Motor neuron (in vitro differentiated cells): Measurements from ENCODE around the gene PCDHB6. TPM values are rescaled to one million over a fixed set of nuclear protein-coding genes. Genes with fewer than 3 reads are reported as not detected.
"Not testable (repeated sequence)": the region's sequence is repeated elsewhere in the genome, so short reads cannot be mapped to it uniquely, and the experiment has no call there.

Source experiments
- ATAC-seq, 8 experiments: fragments of 200-7000 bp; cut with Tn5 transposase; replicated peaks in 6 of 8; 2 replicates each; pipeline ENCODE4 v1.8.0; 2021; ENCODE audit warnings: mild to moderate bottlenecking in 8 of 8, moderate library complexity in 8 of 8
- H3K27ac ChIP-seq, 2 donors: fragments of 250-450 bp; sonication (Bioruptor Pico); 2 replicates each; pipeline ENCODE4 v1.9.0; 2021; ENCODE audit warnings: antibody characterized with exemption in 2 of 2, mild to moderate bottlenecking in 2 of 2, moderate library complexity in 1 of 2
- H3K4me1 ChIP-seq, 2 donors: fragments of 250-450 bp; sonication (Bioruptor Pico); replicated peaks in 1 of 2; 2 replicates each; pipeline ENCODE4 v1.6.1; 2021; ENCODE audit warnings: antibody characterized with exemption in 2 of 2, mild to moderate bottlenecking in 2 of 2, moderate library complexity in 1 of 2
- H3K4me3 ChIP-seq, 5 donors: fragments of 250-450 bp; sonication (Bioruptor Pico); 2 replicates each; pipeline ENCODE4 v1.9.0; 2021; ENCODE audit warnings: antibody characterized with exemption in 5 of 5, mild to moderate bottlenecking in 5 of 5, moderate library complexity in 4 of 5
- WGBS, 10 experiments: fragments of 450-650 bp; shearing (Covaris generic); methylation state at CpG; one replicate each; pipeline ENCODE4 v1.0.0; 2022; 5-methylcytosine and 5-hydroxymethylcytosine counted together
- in situ Hi-C, 9 experiments: fragments of 400-800 bp; cut with MboI; loops; one replicate each; pipeline ENCODE4 v1.15.0; 2021; ENCODE audit warnings: low sequenced_read_pairs in 9 of 9, low pct_unique_long_range_greater_than_20kb in 2 of 9; ENCODE audit not compliant: unreplicated experiment in 9 of 9
- total RNA-seq, 8 experiments: library from RNA; unstranded; fragments of 300-600 nt; gene quantifications; 2 replicates each; pipeline versions ENCODE4 v1.2.3 to v1.2.4, GENCODE V29; 2022

Gene PCDHB6
- total RNA-seq, 8 experiments from 2014 or later: 0.28 to 2.8 (median 2.3) TPM; not detected in 1

GRCh38 chr5:141194332-141194731, 44.5 kb downstream of the PCDHB6 start:
- in situ Hi-C loops: loop anchor here in 4 of 9 experiments (25.0 kb wide), 1 partner anchor 368 kb away; no protein-coding TSS in a partner anchor
- H3K4me1 ChIP-seq, H3K4me3 ChIP-seq, ATAC-seq, H3K27ac ChIP-seq: not testable (repeated sequence)
- 28% methylated on average over 5 of the region's 37 CpGs; no CpG with 5 or more reads in 9 of the 10 experiments for WGBS, 10 experiments

GRCh38 chr5:141196363-141196762, 46.5 kb downstream of the PCDHB6 start:
- no peak for ATAC-seq
- no peak overlapping the region for H3K27ac ChIP-seq
- 0 to 58% (median 29%) methylated on average over 3 of the region's 3 CpGs for WGBS, 10 experiments
- in situ Hi-C loops: loop anchor here in 4 of 9 experiments (25.0 kb wide), 1 partner anchor 366 kb away; no protein-coding TSS in a partner anchor
- H3K4me1 ChIP-seq: no peaks in the 10 kb centered on the region
- no peak overlapping the region for H3K4me3 ChIP-seq

DNA sequence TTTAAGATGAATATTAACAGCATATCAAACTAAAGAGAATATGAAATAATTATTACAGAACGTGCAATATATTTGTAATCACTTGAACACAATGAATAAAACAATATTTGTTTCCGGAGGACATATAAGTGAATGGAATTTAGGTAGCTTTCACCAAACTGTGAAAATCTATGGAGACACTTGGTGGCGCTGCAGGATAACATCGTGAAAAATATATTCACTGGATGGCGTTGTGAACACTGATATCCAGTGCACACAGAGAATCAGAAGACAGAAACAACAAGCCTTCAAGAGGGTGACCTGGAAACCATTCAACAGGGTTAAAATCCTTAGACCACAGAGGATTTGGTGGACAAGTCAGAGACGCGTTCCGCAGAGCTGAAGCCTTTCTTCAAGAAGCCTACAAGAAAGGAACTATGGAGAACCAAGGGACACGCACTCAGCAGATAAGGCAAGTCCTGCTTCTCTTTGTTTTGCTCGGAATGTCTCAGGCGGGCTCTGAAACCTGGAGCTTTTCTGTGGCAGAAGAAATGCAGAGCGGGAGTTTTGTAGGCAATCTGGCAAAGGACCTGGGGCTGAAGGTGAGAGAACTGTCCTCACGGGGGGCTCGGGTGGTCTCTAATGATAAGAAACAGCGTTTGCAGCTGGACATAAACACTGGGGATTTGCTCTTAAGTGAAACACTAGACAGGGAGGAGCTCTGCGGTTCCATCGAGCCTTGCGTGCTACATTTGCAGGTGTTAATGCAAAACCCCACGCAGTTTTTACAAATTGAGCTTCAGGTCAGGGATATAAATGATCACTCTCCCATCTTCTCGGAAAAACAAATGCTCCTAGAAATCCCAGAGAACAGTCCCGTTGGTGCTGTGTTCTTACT, 49.7 kb downstream of the PCDHB6 start, which contains the start of gene PCDHB11:
PCDHB11 (plus strand) TSS at position 269 of the 877 bp plus-strand sequence; CDS start at position 417, 148 bp downstream.
- H3K27ac ChIP-seq: peak within 1 kb of the TSS in 1 of 2 donors; percentile 57
- no peaks in the 10 kb centered on the region for H3K4me1 ChIP-seq
- peak within 1 kb of the TSS; percentile 1 to 36 (median 23) for H3K4me3 ChIP-seq
- peak in 4 of 8 experiments; percentile 14 to 33 (median 26) for ATAC-seq
- WGBS, 10 experiments: 10 to 73% (median 45%) methylated on average over 5 to 13 of the region's 21 CpGs
- in situ Hi-C loops: loop anchor here in 7 of 9 experiments (25.0 kb wide), 1 partner anchor 363 kb away; no protein-coding TSS in a partner anchor

DNA sequence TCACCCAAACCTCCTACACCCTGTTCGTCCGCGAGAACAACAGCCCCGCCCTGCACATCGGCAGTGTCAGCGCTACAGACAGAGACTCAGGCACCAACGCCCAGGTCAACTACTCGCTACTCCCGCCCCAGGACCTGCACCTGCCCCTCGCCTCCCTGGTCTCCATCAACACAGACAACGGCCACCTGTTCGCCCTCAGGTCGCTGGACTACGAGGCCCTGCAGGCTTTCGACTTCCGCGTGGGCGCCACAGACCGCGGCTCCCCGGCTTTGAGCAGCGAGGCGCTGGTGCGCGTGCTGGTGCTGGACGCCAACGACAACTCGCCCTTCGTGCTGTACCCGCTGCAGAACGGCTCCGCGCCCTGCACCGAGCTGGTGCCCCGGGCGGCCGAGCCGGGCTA, 51.3 kb downstream of the PCDHB6 start:
- WGBS, 10 experiments: 0 to 100% methylated on average over 1 of the region's 38 CpGs; no CpG with 5 or more reads in 8 of the 10 experiments
- in situ Hi-C loops: loop anchor here in 3 of 9 experiments (25.0 kb wide), 1 partner anchor 361 kb away; no protein-coding TSS in a partner anchor

DNA sequence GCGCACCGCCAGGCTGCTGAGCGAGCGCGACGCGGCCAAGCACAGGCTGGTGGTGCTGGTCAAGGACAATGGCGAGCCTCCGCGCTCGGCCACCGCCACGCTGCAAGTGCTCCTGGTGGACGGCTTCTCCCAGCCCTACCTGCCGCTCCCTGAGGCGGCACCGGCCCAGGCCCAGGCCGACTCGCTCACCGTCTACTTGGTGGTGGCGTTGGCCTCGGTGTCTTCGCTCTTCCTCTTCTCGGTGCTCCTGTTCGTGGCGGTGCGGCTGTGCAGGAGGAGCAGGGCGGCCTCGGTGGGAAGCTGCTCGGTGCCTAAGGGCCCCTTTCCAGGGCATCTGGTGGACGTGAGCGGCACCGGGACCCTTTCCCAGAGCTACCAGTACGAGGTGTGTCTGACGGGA, 51.8 kb downstream of the PCDHB6 start:
- H3K4me1 ChIP-seq, H3K27ac ChIP-seq, ATAC-seq, H3K4me3 ChIP-seq: not testable (repeated sequence)
- 0 to 76% (median 15%) methylated on average over 1 to 20 of the region's 35 CpGs; no CpG with 5 or more reads in 4 of the 10 experiments for WGBS, 10 experiments
- in situ Hi-C loops: loop anchor here in 3 of 9 experiments (25.0 kb wide), 1 partner anchor 361 kb away; no protein-coding TSS in a partner anchor

More for the DNA sequence above, 51.3 kb downstream of the PCDHB6 start:
- H3K27ac ChIP-seq, H3K4me1 ChIP-seq, ATAC-seq, H3K4me3 ChIP-seq: not testable (repeated sequence)

Other genes with a start within 250 kb of the PCDHB6 start
- 10 to 100 TPM in 5 of 8 experiments, 1 to 10 TPM in 1, under 1 TPM in 2; 0.05 to 25.2 (median 14.1) TPM for gene PCDHAC1, start 223.8 kb upstream of the PCDHB6 start, total RNA-seq
- 10 to 100 TPM in 1 of 8 experiments, 1 to 10 TPM in 5, under 1 TPM in 2; 0.10 to 24.4 (median 4.8) TPM for gene PCDHAC2, start 183.6 kb upstream of the PCDHB6 start, total RNA-seq
- under 1 TPM in 7 of 8 experiments, not detected in 1; 0.04 to 0.43 (median 0.11) TPM for gene PCDHB1, start 98.7 kb upstream of the PCDHB6 start, total RNA-seq
- gene PCDHB2, start 55.4 kb upstream of the PCDHB6 start, total RNA-seq: 10 to 100 TPM in 5 of 8 experiments, 1 to 10 TPM in 2, under 1 TPM in 1; 0.36 to 45.7 (median 10.3) TPM
- gene PCDHB3, start 49.6 kb upstream of the PCDHB6 start, total RNA-seq: 1 to 10 TPM in 7 of 8 experiments, not detected in 1; 1.6 to 7.6 (median 2.8) TPM
- gene PCDHB4, start 28.2 kb upstream of the PCDHB6 start, total RNA-seq: 1 to 10 TPM in 4 of 8 experiments, under 1 TPM in 4; 0.20 to 2.0 (median 1.2) TPM
- gene PCDHB5, start 14.9 kb upstream of the PCDHB6 start, total RNA-seq: 10 to 100 TPM in 3 of 8 experiments, 1 to 10 TPM in 1, under 1 TPM in 3, not detected in 1; 0.27 to 51.6 (median 8.5) TPM
- gene PCDHB7, start 22.6 kb downstream of the PCDHB6 start, total RNA-seq: 1 to 10 TPM in 3 of 8 experiments, under 1 TPM in 5; 0.20 to 2.0 (median 0.50) TPM
- gene PCDHB8, start 27.7 kb downstream of the PCDHB6 start, total RNA-seq: 1 to 10 TPM in 4 of 8 experiments, under 1 TPM in 4; 0.11 to 4.4 (median 1.8) TPM
- gene PCDHB16, start 32.3 kb downstream of the PCDHB6 start, total RNA-seq: 1 to 10 TPM in 5 of 8 experiments, under 1 TPM in 3; 0.25 to 3.4 (median 1.8) TPM
- 10 to 100 TPM in 1 of 8 experiments, 1 to 10 TPM in 6, under 1 TPM in 1; 0.72 to 10.1 (median 2.3) TPM for gene PCDHB9, start 37.1 kb downstream of the PCDHB6 start, total RNA-seq
- 10 to 100 TPM in 1 of 8 experiments, 1 to 10 TPM in 4, under 1 TPM in 3; 0.20 to 25.4 (median 5.5) TPM for gene PCDHB10, start 42.3 kb downstream of the PCDHB6 start, total RNA-seq
- 1 to 10 TPM in 6 of 8 experiments, under 1 TPM in 2; 0.46 to 6.1 (median 3.4) TPM for gene PCDHB11, start 49.6 kb downstream of the PCDHB6 start, total RNA-seq
- 1 to 10 TPM in 5 of 8 experiments, under 1 TPM in 3; 0.31 to 8.9 (median 2.9) TPM for gene PCDHB12, start 58.7 kb downstream of the PCDHB6 start, total RNA-seq
- gene PCDHB13, start 63.9 kb downstream of the PCDHB6 start, total RNA-seq: 1 to 10 TPM in 7 of 8 experiments, under 1 TPM in 1; 0.25 to 6.7 (median 2.9) TPM
- gene PCDHB14, start 73.3 kb downstream of the PCDHB6 start, total RNA-seq: 10 to 100 TPM in 1 of 8 experiments, 1 to 10 TPM in 7; 1.2 to 16.7 (median 6.5) TPM
- 1 to 10 TPM in 6 of 8 experiments, under 1 TPM in 2; 0.25 to 8.6 (median 3.5) TPM for gene PCDHB15, start 95.3 kb downstream of the PCDHB6 start, total RNA-seq
- gene SLC25A2, start 154.0 kb downstream of the PCDHB6 start, total RNA-seq: 1 to 10 TPM in 1 of 8 experiments, under 1 TPM in 5, not detected in 2; 0.14 to 1.4 (median 0.54) TPM
- gene TAF7, start 170.7 kb downstream of the PCDHB6 start, total RNA-seq: 100 to 1,000 TPM in 2 of 8 experiments, 10 to 100 TPM in 6; 58.8 to 118 (median 71.3) TPM
- 1 to 10 TPM in 2 of 8 experiments, under 1 TPM in 6; 0.23 to 1.3 (median 0.79) TPM for gene PCDHGA1, start 180.5 kb downstream of the PCDHB6 start, total RNA-seq
- gene PCDHGA2, start 188.7 kb downstream of the PCDHB6 start, total RNA-seq: 1 to 10 TPM in 2 of 8 experiments, under 1 TPM in 6; 0.16 to 1.5 (median 0.34) TPM
- 10 to 100 TPM in 1 of 8 experiments, 1 to 10 TPM in 1, under 1 TPM in 6; 0.05 to 32.1 (median 0.65) TPM for gene PCDHGA3, start 193.8 kb downstream of the PCDHB6 start, total RNA-seq
- gene PCDHGB1, start 200.0 kb downstream of the PCDHB6 start, total RNA-seq: 1 to 10 TPM in 3 of 8 experiments, under 1 TPM in 5; 0.33 to 4.4 (median 0.83) TPM
- 1 to 10 TPM in 5 of 8 experiments, under 1 TPM in 3; 0.22 to 3.2 (median 1.4) TPM for gene PCDHGA4, start 205.0 kb downstream of the PCDHB6 start, total RNA-seq
- gene PCDHGB2, start 209.9 kb downstream of the PCDHB6 start, total RNA-seq: 10 to 100 TPM in 1 of 8 experiments, 1 to 10 TPM in 2, under 1 TPM in 5; 0.41 to 10.7 (median 0.83) TPM
- 1 to 10 TPM in 2 of 8 experiments, under 1 TPM in 6; 0.16 to 5.2 (median 0.50) TPM for gene PCDHGA5, start 214.1 kb downstream of the PCDHB6 start, total RNA-seq
- gene PCDHGB3, start 220.2 kb downstream of the PCDHB6 start, total RNA-seq: 1 to 10 TPM in 3 of 8 experiments, under 1 TPM in 5; 0.22 to 6.5 (median 0.59) TPM
- 1 to 10 TPM in 4 of 8 experiments, under 1 TPM in 4; 0.11 to 6.9 (median 0.88) TPM for gene PCDHGA6, start 223.8 kb downstream of the PCDHB6 start, total RNA-seq
- gene PCDHGA7, start 232.7 kb downstream of the PCDHB6 start, total RNA-seq: 1 to 10 TPM in 2 of 8 experiments, under 1 TPM in 6; 0.16 to 5.8 (median 0.52) TPM
- 10 to 100 TPM in 1 of 8 experiments, 1 to 10 TPM in 5, under 1 TPM in 2; 0.22 to 92.9 (median 1.4) TPM for gene PCDHGB4, start 237.6 kb downstream of the PCDHB6 start, total RNA-seq
- 1 to 10 TPM in 2 of 8 experiments, under 1 TPM in 6; 0.11 to 5.7 (median 0.57) TPM for gene PCDHGA8, start 242.6 kb downstream of the PCDHB6 start, total RNA-seq
- 10 to 100 TPM in 1 of 8 experiments, 1 to 10 TPM in 3, under 1 TPM in 4; 0.05 to 11.4 (median 0.83) TPM for gene PCDHGB5, start 247.9 kb downstream of the PCDHB6 start, total RNA-seq